HepG2 (cell line): ENCODE results near the gene MYRIP. TPM values are rescaled to one million over a fixed set of nuclear protein-coding genes. Genes with fewer than 3 reads are reported as not detected.

Experiments
- AGO2 ChIP-seq: fragments of 200-400 bp; formaldehyde crosslinking; optimal IDR thresholded peaks from 2 replicates; pipeline ENCODE3; 2017; ENCODE audit warnings: mild to moderate bottlenecking, low read depth, low read length, moderate library complexity
- FOXC1 ChIP-seq: sonication (generic); formaldehyde crosslinking; IDR thresholded peaks from 2 replicates; pipeline ENCODE4 v1.8.0; 2022; ENCODE audit warnings: mild to moderate bottlenecking, missing genetic modification reagents, borderline replicate concordance
- HNRNPLL ChIP-seq: fragments of 200-400 bp; formaldehyde crosslinking; IDR thresholded peaks from 2 replicates; pipeline ENCODE4 v1.6.1; 2017; ENCODE audit warnings: mild to moderate bottlenecking, low read depth, low read length; ENCODE audit not compliant: poor library complexity, severe bottlenecking
- IKZF4 ChIP-seq: sonication (generic); formaldehyde crosslinking; IDR thresholded peaks from 2 replicates; pipeline ENCODE4 v1.5.1; 2020; ENCODE audit warnings: borderline replicate concordance, mild to moderate bottlenecking, low read depth, missing genetic modification reagents; ENCODE audit errors: not compliant biosample characterization
- NCOR1 ChIP-seq: fragments of 200-600 bp; sonication (generic); IDR thresholded peaks from 2 replicates; pipeline ENCODE4 v1.7.0; 2017; ENCODE audit warnings: antibody characterized with exemption, low read length, borderline replicate concordance
- ZBTB2 ChIP-seq: sonication (generic); formaldehyde crosslinking; IDR thresholded peaks from 2 replicates; pipeline ENCODE4 v1.8.0; 2022; ENCODE audit warnings: low read depth, missing genetic modification reagents
- ZBTB43 ChIP-seq: sonication (generic); formaldehyde crosslinking; conservative IDR thresholded peaks from 2 replicates; pipeline ENCODE4 v1.4.0; 2020; ENCODE audit warnings: missing genetic modification reagents
- ZFP36 ChIP-seq: fragments of 150-350 bp; IDR thresholded peaks from 2 replicates; pipeline ENCODE4 v1.6.1; 2018; ENCODE audit warnings: borderline replicate concordance, low read length, low read depth; ENCODE audit not compliant: partially characterized antibody
- ZNF230 ChIP-seq: sonication (generic); formaldehyde crosslinking; IDR thresholded peaks from 2 replicates; pipeline ENCODE4 v1.4.0; 2020; ENCODE audit warnings: mild to moderate bottlenecking, missing genetic modification reagents
- ZNF292 ChIP-seq: sonication (generic); formaldehyde crosslinking; IDR thresholded peaks from 2 replicates; pipeline ENCODE4 v1.8.1; 2022; ENCODE audit warnings: mild to moderate bottlenecking, low read depth, missing genetic modification reagents, borderline replicate concordance
- ZNF44 ChIP-seq: sonication (generic); formaldehyde crosslinking; IDR thresholded peaks from 2 replicates; pipeline ENCODE4 v1.5.1; 2020; ENCODE audit warnings: mild to moderate bottlenecking, missing genetic modification reagents
- ZNF510 ChIP-seq: sonication (generic); formaldehyde crosslinking; IDR thresholded peaks from 2 replicates; pipeline ENCODE4 v1.4.0; 2020; ENCODE audit warnings: low read depth, mild to moderate bottlenecking, missing genetic modification reagents
- ZNF562 ChIP-seq: sonication (generic); formaldehyde crosslinking; IDR thresholded peaks from 2 replicates; pipeline ENCODE4 v1.8.0; 2022; ENCODE audit warnings: missing genetic modification reagents, borderline replicate concordance
- ZNF605 ChIP-seq: sonication (generic); formaldehyde crosslinking; IDR thresholded peaks from 2 replicates; pipeline ENCODE4 v1.8.0; 2022; ENCODE audit warnings: mild to moderate bottlenecking, missing genetic modification reagents
- ZNF619 ChIP-seq: sonication (generic); formaldehyde crosslinking; IDR thresholded peaks from 2 replicates; pipeline ENCODE4 v1.4.0; 2020; ENCODE audit warnings: mild to moderate bottlenecking, missing genetic modification reagents
- ZNF749 ChIP-seq: sonication (generic); formaldehyde crosslinking; IDR thresholded peaks from 2 replicates; pipeline ENCODE4 v1.8.0; 2022; ENCODE audit warnings: mild to moderate bottlenecking, missing genetic modification reagents, moderate library complexity, borderline replicate concordance
- ZNF782 ChIP-seq: sonication (generic); formaldehyde crosslinking; IDR thresholded peaks from 2 replicates; pipeline ENCODE4 v1.4.0; 2020; ENCODE audit warnings: missing genetic modification reagents, mild to moderate bottlenecking, borderline replicate concordance
- polyA plus RNA-seq, 8 experiments: library from polyadenylated mRNA; depleted of rRNA in 3 of 8; stranded (reverse) in 7 of 8; unstranded in 1 of 8; fragments of >200 nt; fragmentation: Illumina TruSeq in 4 of 8; extraction: Trizol in 4 of 8; gene quantifications; 2 replicates each; pipeline versions ENCODE4 v1.2.1 to v1.2.3, GENCODE V29; 2011 to 2016; ENCODE audit warnings: low read depth in 4 of 8, missing spikeins in 1 of 8, mixed read lengths in 1 of 8; ENCODE audit not compliant: insufficient read depth in 1 of 8
- total RNA-seq, 5 experiments: library from RNA; depleted of rRNA; stranded (reverse); fragments of >200 nt; fragmentation: Illumina TruSeq; extraction: Trizol; gene quantifications; 2 replicates each; pipeline ENCODE4 v1.2.3, GENCODE V29; 2016; ENCODE audit warnings: low read depth in 1 of 5
- TF ChIP-seq, protein P1 (sequence below): IDR thresholded peaks from 2 replicates; pipeline ENCODE4 v1.6.1; 2016; ENCODE audit warnings: missing compliant biosample characterization, missing genetic modification reagents, borderline replicate concordance
- TF ChIP-seq, protein P2 (sequence below), 2 experiments: sonication (generic) in 1 of 2; formaldehyde crosslinking in 1 of 2; IDR thresholded peaks; 2 replicates each; pipeline versions ENCODE4 v1.6.1 to v1.9.0; 2014 to 2022; ENCODE audit warnings: antibody characterized with exemption in 1 of 2, borderline replicate concordance in 1 of 2, inconsistent platforms in 1 of 2, low read depth in 1 of 2, missing genetic modification reagents in 1 of 2

The MYRIP gene
- total and polyA plus RNA-seq, 2 of the 13 experiments (the other 11 are each of a cell fraction or from before 2014, with no cell fraction given), result 0.64 to 0.84 TPM

GRCh38 chr3:40309418-40309924 is 500.1 kb downstream of the MYRIP start, which contains the start of gene EIF1B (continued):
- no peak for TF ChIP-seq ZNF562 (CRISPR knock-in tag)
- TF ChIP-seq ZFP36, result no peak
- TF ChIP-seq HNRNPLL, result peak; percentile 78
- no peak for TF ChIP-seq ZBTB2
- TF ChIP-seq ZBTB43, result peak; percentile 70; the same call in 1 of the 2 replicates
- TF ChIP-seq, protein P1, sequence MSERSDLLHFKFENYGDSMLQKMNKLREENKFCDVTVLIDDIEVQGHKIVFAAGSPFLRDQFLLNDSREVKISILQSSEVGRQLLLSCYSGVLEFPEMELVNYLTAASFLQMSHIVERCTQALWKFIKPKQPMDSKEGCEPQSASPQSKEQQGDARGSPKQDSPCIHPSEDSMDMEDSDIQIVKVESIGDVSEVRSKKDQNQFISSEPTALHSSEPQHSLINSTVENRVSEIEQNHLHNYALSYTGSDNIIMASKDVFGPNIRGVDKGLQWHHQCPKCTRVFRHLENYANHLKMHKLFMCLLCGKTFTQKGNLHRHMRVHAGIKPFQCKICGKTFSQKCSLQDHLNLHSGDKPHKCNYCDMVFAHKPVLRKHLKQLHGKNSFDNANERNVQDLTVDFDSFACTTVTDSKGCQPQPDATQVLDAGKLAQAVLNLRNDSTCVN (CRISPR knock-in tag), result no peak
- no peak for TF ChIP-seq ZNF749 (CRISPR knock-in tag)
- no peak for TF ChIP-seq ZNF782
- TF ChIP-seq ZNF510, result no peak
- TF ChIP-seq ZNF619 (CRISPR knock-in tag), result no peak
- peak; percentile 45; the same call in 1 of the 2 replicates for TF ChIP-seq FOXC1
- no peak for TF ChIP-seq ZNF230 (CRISPR knock-in tag)
- no peak for TF ChIP-seq NCOR1
- no peak; the same call in none of the 2 replicates for TF ChIP-seq ZNF605
- no peak for TF ChIP-seq AGO2
- TF ChIP-seq IKZF4, result no peak
- no peak for TF ChIP-seq ZNF292 (CRISPR knock-in tag)
- TF ChIP-seq ZNF44 (CRISPR knock-in tag), result no peak
- TF ChIP-seq, protein P2, sequence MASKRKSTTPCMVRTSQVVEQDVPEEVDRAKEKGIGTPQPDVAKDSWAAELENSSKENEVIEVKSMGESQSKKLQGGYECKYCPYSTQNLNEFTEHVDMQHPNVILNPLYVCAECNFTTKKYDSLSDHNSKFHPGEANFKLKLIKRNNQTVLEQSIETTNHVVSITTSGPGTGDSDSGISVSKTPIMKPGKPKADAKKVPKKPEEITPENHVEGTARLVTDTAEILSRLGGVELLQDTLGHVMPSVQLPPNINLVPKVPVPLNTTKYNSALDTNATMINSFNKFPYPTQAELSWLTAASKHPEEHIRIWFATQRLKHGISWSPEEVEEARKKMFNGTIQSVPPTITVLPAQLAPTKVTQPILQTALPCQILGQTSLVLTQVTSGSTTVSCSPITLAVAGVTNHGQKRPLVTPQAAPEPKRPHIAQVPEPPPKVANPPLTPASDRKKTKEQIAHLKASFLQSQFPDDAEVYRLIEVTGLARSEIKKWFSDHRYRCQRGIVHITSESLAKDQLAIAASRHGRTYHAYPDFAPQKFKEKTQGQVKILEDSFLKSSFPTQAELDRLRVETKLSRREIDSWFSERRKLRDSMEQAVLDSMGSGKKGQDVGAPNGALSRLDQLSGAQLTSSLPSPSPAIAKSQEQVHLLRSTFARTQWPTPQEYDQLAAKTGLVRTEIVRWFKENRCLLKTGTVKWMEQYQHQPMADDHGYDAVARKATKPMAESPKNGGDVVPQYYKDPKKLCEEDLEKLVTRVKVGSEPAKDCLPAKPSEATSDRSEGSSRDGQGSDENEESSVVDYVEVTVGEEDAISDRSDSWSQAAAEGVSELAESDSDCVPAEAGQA (IDR thresholded peaks at IDR 0.05; ENCODE audit: low read depth), result peak; percentile 92
- TF ChIP-seq, protein P2 (CRISPR knock-in tag; IDR thresholded peaks at IDR 0.05; ENCODE audit: borderline replicate concordance), result no peak
